GM12872 (cell line): ENCODE measurements around the gene FEZ2.

Experiments used
- TF ChIP-seq, protein P1 (sequence below): IDR thresholded peaks from 3 replicates; pipeline ENCODE4 v1.5.1; 2011; ENCODE audit warnings: low read depth, mild to moderate bottlenecking, low read length, moderate library complexity; ENCODE audit not compliant: insufficient read depth

The FEZ2 gene

DNA sequence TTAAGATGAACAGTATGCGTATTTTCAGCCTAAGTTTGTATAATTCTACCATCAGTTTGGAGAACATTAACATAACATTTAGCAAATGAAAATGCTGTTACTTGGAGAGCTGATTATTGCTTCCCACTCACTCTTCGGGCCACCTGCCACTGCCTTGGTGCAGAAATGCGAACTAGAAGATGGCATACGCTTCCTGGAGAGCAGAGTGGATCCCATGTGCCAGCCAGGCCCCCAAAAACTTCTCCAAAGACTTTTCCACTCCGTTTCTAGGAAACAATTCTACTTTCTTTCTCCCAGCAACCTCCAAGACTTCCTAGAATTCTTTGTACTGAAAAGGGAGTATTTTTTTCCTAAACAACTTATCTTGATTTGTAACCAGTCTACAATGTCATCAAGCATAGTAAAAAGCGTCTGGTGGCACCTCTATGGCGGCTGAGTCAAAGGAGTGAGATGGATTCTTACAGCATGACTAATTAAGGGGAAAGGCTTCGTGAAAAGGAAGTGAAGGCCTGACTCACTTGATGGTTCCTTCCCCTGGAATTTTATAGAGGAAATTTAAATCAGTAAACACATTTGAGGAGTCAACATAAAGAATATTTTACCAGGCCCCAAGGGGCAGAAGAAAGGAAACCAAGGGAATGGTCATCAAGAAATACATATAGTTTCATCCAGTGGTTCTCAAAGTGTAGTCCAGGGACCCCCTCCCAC, 36.6 kb downstream of the FEZ2 start:
- TF ChIP-seq, protein P1, sequence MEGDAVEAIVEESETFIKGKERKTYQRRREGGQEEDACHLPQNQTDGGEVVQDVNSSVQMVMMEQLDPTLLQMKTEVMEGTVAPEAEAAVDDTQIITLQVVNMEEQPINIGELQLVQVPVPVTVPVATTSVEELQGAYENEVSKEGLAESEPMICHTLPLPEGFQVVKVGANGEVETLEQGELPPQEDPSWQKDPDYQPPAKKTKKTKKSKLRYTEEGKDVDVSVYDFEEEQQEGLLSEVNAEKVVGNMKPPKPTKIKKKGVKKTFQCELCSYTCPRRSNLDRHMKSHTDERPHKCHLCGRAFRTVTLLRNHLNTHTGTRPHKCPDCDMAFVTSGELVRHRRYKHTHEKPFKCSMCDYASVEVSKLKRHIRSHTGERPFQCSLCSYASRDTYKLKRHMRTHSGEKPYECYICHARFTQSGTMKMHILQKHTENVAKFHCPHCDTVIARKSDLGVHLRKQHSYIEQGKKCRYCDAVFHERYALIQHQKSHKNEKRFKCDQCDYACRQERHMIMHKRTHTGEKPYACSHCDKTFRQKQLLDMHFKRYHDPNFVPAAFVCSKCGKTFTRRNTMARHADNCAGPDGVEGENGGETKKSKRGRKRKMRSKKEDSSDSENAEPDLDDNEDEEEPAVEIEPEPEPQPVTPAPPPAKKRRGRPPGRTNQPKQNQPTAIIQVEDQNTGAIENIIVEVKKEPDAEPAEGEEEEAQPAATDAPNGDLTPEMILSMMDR, result no peak

DNA sequence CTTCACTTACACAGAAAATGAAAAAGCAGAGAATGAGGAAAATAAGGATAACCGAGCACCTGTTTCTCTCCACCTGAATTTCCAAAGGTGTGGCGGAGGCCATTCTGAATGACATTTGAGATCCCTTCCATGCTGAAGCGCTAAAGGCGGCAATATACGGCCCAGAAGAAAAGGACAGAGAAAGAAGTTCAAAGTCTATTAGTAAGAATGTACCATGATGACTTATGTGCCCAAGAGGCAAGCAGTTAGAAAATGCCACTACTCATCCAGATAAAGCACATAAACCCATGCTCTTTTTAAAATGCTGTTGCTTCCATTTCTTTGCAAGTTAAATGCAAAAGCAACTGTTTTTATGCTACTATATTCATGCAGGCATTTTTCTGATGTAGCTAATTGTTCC, 37.2 kb downstream of the FEZ2 start:
- TF ChIP-seq, protein P1, result no peak

DNA sequence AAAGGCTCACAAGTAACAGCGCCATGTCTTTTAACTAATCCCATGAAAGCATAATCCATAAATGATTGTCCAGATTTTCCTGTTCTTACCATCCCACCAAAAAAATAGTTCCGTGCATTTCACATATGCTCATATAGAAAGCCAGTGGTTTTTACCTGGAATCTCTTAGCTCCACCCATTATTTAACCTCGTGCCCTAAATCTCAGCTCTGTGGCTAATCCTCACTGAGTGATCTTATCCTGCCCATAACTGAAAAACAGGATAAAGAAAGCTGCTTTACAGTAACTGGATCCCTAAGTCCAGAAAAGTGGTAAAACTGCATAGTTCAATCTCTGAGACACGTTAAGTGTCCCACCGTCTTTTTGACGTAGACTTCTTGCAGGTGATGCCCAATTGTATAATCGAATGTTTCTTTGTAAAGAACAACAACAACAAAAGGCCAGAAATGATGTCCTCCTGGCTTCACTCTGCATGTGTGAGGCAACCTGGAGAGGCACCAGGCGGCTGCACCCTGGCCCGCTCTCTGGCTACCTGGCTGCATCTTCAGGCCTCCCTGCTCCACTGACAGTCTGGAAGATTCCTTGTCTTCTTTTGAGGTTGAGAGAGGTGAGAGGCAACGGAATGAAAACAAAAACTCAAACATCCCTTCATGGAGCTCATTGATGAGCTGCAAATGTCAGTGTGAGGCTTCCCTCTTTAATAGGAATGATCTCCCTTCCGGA, 38.6 kb downstream of the FEZ2 start:
- TF ChIP-seq, protein P1, result no peak

DNA sequence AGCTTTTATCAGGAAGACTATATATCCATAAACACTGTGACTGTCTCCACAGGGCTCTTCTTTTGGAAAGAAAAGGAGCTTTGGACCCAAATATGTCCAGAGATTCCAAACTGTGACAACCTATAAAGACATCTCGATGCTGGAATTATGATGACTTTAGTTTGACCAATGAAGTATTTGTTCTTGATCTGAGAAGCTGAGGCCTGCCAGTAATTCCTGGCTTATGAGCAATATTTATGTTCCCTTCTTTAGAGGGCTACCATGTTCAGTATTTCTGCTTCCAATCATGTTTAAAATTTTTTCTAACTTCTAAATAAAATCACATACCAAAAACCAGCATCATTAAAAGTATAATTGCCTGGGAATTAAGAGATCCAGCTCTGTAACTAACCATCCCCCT, 41.1 kb downstream of the FEZ2 start:
- TF ChIP-seq, protein P1, result no peak

DNA sequence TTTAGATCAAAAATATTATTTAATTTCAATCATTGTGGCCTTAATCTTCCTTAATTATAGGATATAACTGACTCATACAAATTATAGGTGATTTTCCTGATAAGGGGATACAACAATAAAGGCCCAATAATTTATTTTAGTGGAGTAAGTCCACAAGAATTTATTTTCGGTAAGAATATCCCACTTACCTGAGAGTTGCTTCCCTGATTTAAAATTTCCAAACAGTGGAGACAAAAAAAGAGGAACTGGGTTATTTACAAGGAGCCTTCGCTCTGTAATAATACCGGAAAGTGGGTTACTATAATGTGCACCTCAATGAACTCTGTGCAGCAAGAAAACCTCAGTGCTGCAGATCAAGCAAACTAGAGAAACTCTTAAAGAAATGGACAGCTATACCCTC, 42.2 kb downstream of the FEZ2 start:
- TF ChIP-seq, protein P1, result no peak

DNA sequence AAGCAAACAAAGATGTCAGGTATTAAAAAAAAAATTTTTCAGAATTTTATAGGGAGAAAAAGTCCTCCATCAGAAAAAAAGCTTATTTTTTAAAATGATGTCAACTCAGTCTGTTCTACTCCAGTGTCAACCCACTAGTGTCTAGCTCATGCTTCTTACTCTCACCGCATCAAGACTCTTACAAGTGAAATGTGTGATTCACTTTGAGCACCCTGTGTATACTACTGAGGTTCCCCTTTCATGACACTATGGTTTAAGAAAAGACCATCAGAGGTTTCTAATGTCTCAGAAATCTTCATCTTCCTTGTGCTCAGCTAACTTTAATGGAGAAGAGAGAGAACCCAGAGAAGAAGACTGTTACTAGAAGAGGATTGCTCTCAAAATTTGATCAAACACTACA, 43.4 kb downstream of the FEZ2 start:
- TF ChIP-seq, protein P1, result no peak

DNA sequence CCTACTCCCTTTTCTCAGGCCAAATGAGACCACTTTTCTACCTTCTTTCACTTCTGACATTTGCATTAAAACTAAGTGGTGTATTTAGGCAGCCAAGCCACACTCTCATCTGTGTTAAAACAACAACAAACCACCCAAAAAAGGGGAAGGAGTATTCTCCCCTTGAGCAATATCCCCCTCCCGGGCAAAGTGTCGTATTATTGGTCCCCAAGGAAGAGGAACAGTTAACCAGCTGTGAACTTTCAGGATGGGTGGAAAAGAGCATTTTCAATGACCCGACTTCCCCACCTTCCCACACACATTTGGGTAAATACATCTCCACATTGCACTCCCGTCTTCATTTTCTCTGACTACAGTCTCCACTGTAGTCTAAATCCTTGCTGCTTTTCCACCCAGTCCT, 44.3 kb downstream of the FEZ2 start:
- TF ChIP-seq, protein P1, result no peak
